ENCODE measurements around the gene LRPAP1.
"Not testable (repeated sequence)": the region's sequence is repeated elsewhere in the genome, so short reads cannot be mapped to it uniquely, and the experiment has no call there.

DNA sequence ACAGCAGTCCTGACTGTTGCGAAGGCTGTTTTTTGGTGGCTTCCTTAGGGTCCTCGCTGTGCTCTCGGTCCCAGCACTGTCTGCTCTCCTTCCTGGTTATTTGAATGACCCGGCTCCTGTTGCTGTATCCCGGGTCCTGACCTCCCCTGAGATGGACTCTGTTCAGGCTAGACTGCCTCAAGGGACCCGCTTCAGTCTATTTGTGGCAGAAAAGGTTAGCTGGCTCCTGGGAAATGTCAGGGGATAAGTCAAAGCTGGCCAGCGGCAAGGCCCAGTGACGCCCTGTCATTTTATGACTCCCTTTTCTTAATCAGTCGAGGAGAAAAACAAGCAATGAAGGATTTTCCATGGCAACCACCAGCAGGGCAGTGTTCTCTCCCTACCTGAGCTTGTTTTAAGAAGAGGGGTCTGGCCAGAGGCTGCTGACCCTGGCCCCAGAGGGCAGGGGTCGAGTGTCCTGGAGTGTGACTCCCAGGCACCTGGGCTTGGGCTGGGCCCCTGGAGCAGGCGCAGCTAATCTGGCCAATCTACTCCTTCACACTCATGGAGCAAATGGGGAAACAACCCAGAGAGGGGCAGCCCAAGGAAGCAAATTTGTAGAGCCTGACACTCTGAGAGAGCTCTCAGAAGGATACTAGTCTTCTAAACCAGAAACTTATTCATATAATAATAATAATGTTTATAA lies 45.1 kb upstream of the LRPAP1 start:
- TF ChIP-seq, protein P1, sequence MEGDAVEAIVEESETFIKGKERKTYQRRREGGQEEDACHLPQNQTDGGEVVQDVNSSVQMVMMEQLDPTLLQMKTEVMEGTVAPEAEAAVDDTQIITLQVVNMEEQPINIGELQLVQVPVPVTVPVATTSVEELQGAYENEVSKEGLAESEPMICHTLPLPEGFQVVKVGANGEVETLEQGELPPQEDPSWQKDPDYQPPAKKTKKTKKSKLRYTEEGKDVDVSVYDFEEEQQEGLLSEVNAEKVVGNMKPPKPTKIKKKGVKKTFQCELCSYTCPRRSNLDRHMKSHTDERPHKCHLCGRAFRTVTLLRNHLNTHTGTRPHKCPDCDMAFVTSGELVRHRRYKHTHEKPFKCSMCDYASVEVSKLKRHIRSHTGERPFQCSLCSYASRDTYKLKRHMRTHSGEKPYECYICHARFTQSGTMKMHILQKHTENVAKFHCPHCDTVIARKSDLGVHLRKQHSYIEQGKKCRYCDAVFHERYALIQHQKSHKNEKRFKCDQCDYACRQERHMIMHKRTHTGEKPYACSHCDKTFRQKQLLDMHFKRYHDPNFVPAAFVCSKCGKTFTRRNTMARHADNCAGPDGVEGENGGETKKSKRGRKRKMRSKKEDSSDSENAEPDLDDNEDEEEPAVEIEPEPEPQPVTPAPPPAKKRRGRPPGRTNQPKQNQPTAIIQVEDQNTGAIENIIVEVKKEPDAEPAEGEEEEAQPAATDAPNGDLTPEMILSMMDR (conservative IDR thresholded peaks at IDR 0.05 in 1 of 2, IDR thresholded peaks at IDR 0.05 in 1 of 2; ENCODE audit: low read depth in 1 of 2, low read length in 2 of 2), result not testable (repeated sequence)
- TF ChIP-seq EZH2 (IDR thresholded peaks at IDR 0.05; ENCODE audit: low read length, missing control alignments), result not testable (repeated sequence)

Data from fibroblast of lung (primary cell).